A549 (cell line): Measurements from ENCODE around the gene AURKA. TPM values are rescaled to one million over a fixed set of nuclear protein-coding genes. Genes with fewer than 3 reads are reported as not detected.

Experiments
- ATAC-seq, 2 experiments: fragments of 200-7000 bp in 1 of 2; fragments of >200 bp in 1 of 2; cut with Nextera tagmentation in 1 of 2; cut with Tn5 transposase in 1 of 2; 3 replicates each; pipeline versions ENCODE4 v1.8.0 to v1.9.1; 2018 to 2020; ENCODE audit warnings: mild to moderate bottlenecking in 1 of 2, moderate library complexity in 1 of 2
- CTCF ChIA-PET: fragments of 300-600 bp; sonication (Branson Sonifier 250); formaldehyde crosslinking; extraction: SDS; loops from one replicate; lab custom pipeline; 2021; ENCODE audit warnings: antibody characterized with exemption, inconsistent platforms; lab: Yijun Ruan, JAX
- POLR2A ChIA-PET: fragments of 350-600 bp; formaldehyde crosslinking; extraction: SDS; loops from one replicate; lab custom pipeline; 2021; ENCODE audit warnings: antibody characterized with exemption, inconsistent platforms; lab: Yijun Ruan, JAX
- DNase-seq, 2 experiments: peaks; one replicate each; pipeline versions ENCODE4 v3.0.0 to v3.0.0-alpha.2; 2011 to 2016; ENCODE audit warnings: low read depth in 1 of 2, low spot score in 1 of 2
- FAIRE-seq: peaks from 2 replicates; lab custom pipeline; 2011; peaks lifted over from hg19 to GRCh38; lab: Jason Lieb, UNC
- H3K27ac ChIP-seq, 2 experiments: fragments of >200 bp; sonication (Bioruptor Twin); formaldehyde crosslinking; 3 replicates each; pipeline ENCODE4 v1.5.1; 2016 to 2017
- H3K4me1 ChIP-seq: fragments of >200 bp; sonication (Bioruptor Twin); formaldehyde crosslinking; 3 replicates; pipeline ENCODE4 v1.6.1; 2016
- H3K4me2 ChIP-seq: fragments of >200 bp; sonication (Bioruptor Twin); formaldehyde crosslinking; 3 replicates; pipeline ENCODE4 v1.6.1; 2016
- H3K4me3 ChIP-seq: fragments of >200 bp; sonication (Bioruptor Twin); formaldehyde crosslinking; 3 replicates; pipeline ENCODE4 v1.5.1; 2016
- H3K9me3 ChIP-seq: fragments of >200 bp; sonication (Bioruptor Twin); formaldehyde crosslinking; 3 replicates; pipeline ENCODE4 v1.6.1; 2016
- BHLHE40 ChIP-seq: IDR thresholded peaks from 2 replicates; pipeline ENCODE4 v1.6.1; 2012; ENCODE audit warnings: low read depth, low read length, inconsistent platforms
- CBX8 ChIP-seq: fragments of 200-600 bp; sonication (generic); IDR thresholded peaks from 2 replicates; pipeline ENCODE4 v1.6.1; 2016
- CEBPB ChIP-seq, 2 experiments: fragments of >200 bp in 1 of 2; sonication (Bioruptor Twin) in 1 of 2; formaldehyde crosslinking in 1 of 2; IDR thresholded peaks; 2 replicates each; pipeline ENCODE4 v1.6.1; 2012 to 2016
- CHD4 ChIP-seq: fragments of 200-600 bp; sonication (generic); IDR thresholded peaks from 2 replicates; pipeline ENCODE4 v1.6.1; 2016; ENCODE audit warnings: antibody characterized with exemption, mild to moderate bottlenecking, borderline replicate concordance
- EHF ChIP-seq: fragments of 250-450 bp; sonication (Bioruptor Pico); IDR thresholded peaks from 2 replicates; pipeline ENCODE4 v1.5.0; 2020; ENCODE audit warnings: mild to moderate bottlenecking
- EHMT2 ChIP-seq: fragments of 200-600 bp; sonication (generic); IDR thresholded peaks from 2 replicates; pipeline ENCODE4 v1.6.1; 2016; ENCODE audit warnings: antibody characterized with exemption, low read depth, mild to moderate bottlenecking, moderate library complexity
- EP300 ChIP-seq, 2 experiments: fragments of >200 bp; sonication (Bioruptor Twin); formaldehyde crosslinking; IDR thresholded peaks; 2 replicates in 1 of 2; 3 replicates in 1 of 2; pipeline ENCODE4 v1.6.1; 2016 to 2017
- ESRRA ChIP-seq: fragments of 150-350 bp; IDR thresholded peaks from 2 replicates; pipeline ENCODE4 v1.6.1; 2014; ENCODE audit warnings: mild to moderate bottlenecking, low read length, borderline replicate concordance
- FOSB ChIP-seq: fragments of 250-450 bp; sonication (Bioruptor Pico); IDR thresholded peaks from 2 replicates; pipeline ENCODE4 v1.5.0; 2020; ENCODE audit warnings: mild to moderate bottlenecking, moderate library complexity
- FOXS1 ChIP-seq: fragments of 250-450 bp; sonication (Bioruptor Pico); IDR thresholded peaks from 2 replicates; pipeline ENCODE4 v1.5.0; 2020; ENCODE audit warnings: mild to moderate bottlenecking, moderate library complexity
- HDAC2 ChIP-seq: fragments of 200-600 bp; sonication (generic); IDR thresholded peaks from 2 replicates; pipeline ENCODE4 v1.6.1; 2016
- JUNB ChIP-seq: fragments of >200 bp; sonication (Bioruptor Twin); formaldehyde crosslinking; IDR thresholded peaks from 2 replicates; pipeline ENCODE4 v1.6.1; 2016
- MYC ChIP-seq: IDR thresholded peaks from 2 replicates; pipeline ENCODE4 v1.6.1; 2012; ENCODE audit warnings: mild to moderate bottlenecking, inconsistent platforms, low read length, improper control_type of control experiment, borderline replicate concordance
- NR3C1 ChIP-seq: fragments of >200 bp; sonication (Bioruptor Twin); formaldehyde crosslinking; IDR thresholded peaks from 3 replicates; pipeline ENCODE4 v1.6.1; 2017
- PHF8 ChIP-seq: fragments of 200-600 bp; sonication (generic); IDR thresholded peaks from 2 replicates; pipeline ENCODE4 v1.6.1; 2016; ENCODE audit warnings: low read depth, mild to moderate bottlenecking, antibody characterized with exemption, moderate library complexity, borderline replicate concordance
- RAD21 ChIP-seq, 2 experiments: fragments of >200 bp in 1 of 2; sonication (Bioruptor Twin) in 1 of 2; formaldehyde crosslinking in 1 of 2; IDR thresholded peaks in 1 of 2; conservative IDR thresholded peaks in 1 of 2; 2 replicates in 1 of 2; 3 replicates in 1 of 2; pipeline ENCODE4 v1.6.1; 2012 to 2018; ENCODE audit warnings: inconsistent platforms in 1 of 2
- RNF2 ChIP-seq: fragments of 200-600 bp; sonication (generic); IDR thresholded peaks from 2 replicates; pipeline ENCODE4 v1.6.1; 2016; ENCODE audit warnings: low read depth, mild to moderate bottlenecking, antibody characterized with exemption, moderate library complexity, borderline replicate concordance
- WGBS: methylation state at CpG from one replicate; pipeline ENCODE4 v1.1.6; 2017; ENCODE audit errors: missing lambda C conversion rate; 5-methylcytosine and 5-hydroxymethylcytosine counted together
- polyA plus RNA-seq, 4 experiments: library from polyadenylated mRNA; depleted of rRNA in 3 of 4; stranded (reverse); fragments of >200 nt; fragmentation: RNase III in 1 of 4; extraction: RNeasy Plus Mini Kit Qiagen cat#74134 plus additional on column Dnase treatment in 1 of 4; gene quantifications; 2 replicates in 3 of 4; 3 replicates in 1 of 4; pipeline ENCODE4 v1.2.3, GENCODE V29; 2011 to 2017
- TF ChIP-seq, protein P1 (sequence below): fragments of >200 bp; sonication (Bioruptor Twin); formaldehyde crosslinking; IDR thresholded peaks from 2 replicates; pipeline ENCODE4 v1.6.1; 2016
- TF ChIP-seq, protein P2 (sequence below): IDR thresholded peaks from 2 replicates; pipeline ENCODE4 v1.6.1; 2012
- TF ChIP-seq, protein P3 (sequence below): fragments of >200 bp; sonication (Bioruptor Twin); formaldehyde crosslinking; IDR thresholded peaks from 3 replicates; pipeline ENCODE4 v1.5.1; 2016
- TF ChIP-seq, protein P4 (sequence below): fragments of 450-650 bp; IDR thresholded peaks from 2 replicates; pipeline ENCODE4 v1.6.1; 2014; ENCODE audit warnings: antibody characterized with exemption
- TF ChIP-seq, protein P5 (sequence below): fragments of 250-450 bp; sonication (Bioruptor Pico); IDR thresholded peaks from 2 replicates; pipeline ENCODE4 v1.5.0; 2021; ENCODE audit warnings: mild to moderate bottlenecking, moderate library complexity, borderline replicate concordance
- TF ChIP-seq, protein P6 (sequence below): fragments of 250-450 bp; sonication (Bioruptor Pico); IDR thresholded peaks from 2 replicates; pipeline ENCODE4 v1.5.0; 2020; ENCODE audit warnings: low read depth, mild to moderate bottlenecking, moderate library complexity

The AURKA gene
- polyA plus RNA-seq, 2 of the 4 experiments (the other 2 are of a cell fraction), result 117 to 123 TPM

DNA sequence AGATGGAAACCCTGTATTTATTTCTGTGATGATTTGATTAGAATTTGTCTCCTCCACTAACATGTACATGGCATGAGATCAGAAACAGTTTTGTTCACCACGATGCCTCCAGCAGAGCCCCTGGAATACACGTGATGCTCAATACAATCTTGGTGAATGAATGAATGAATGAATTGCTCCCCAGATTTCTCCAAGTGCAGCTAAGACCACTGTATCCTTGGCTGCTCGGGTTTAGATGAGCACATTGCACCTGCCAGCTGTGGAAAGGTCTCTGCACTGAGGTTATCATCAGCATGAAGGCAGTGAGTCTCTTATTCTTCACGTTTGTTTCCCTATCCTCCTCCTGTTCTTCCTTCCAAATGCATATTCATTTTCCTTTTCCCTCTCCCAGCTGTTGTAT, 37.9 kb upstream of the AURKA start:
- no peak for DNase-seq
- no peak for ATAC-seq
- Histone ChIP-seq H3K4me2 (no peak overlapping the region), H3K4me1 (no peaks in the 10 kb centered on the region), H3K27ac (no peak overlapping the region), H3K4me3 (no peak overlapping the region), H3K9me3 (no peaks in the 10 kb centered on the region)
- TF ChIP-seq HDAC2 (no peak), CEBPB (IDR thresholded peaks at IDR 0.05) (no peak), JUNB (no peak), RNF2 (no peak), MYC (no peak), BHLHE40 (no peak), FOXS1 (CRISPR knock-in tag) (no peak)
- TF ChIP-seq, protein P1, sequence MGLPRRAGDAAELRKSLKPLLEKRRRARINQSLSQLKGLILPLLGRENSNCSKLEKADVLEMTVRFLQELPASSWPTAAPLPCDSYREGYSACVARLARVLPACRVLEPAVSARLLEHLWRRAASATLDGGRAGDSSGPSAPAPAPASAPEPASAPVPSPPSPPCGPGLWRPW, result no peak
- TF ChIP-seq, protein P2, sequence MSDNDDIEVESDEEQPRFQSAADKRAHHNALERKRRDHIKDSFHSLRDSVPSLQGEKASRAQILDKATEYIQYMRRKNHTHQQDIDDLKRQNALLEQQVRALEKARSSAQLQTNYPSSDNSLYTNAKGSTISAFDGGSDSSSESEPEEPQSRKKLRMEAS, result no peak
- TF ChIP-seq, protein P3, sequence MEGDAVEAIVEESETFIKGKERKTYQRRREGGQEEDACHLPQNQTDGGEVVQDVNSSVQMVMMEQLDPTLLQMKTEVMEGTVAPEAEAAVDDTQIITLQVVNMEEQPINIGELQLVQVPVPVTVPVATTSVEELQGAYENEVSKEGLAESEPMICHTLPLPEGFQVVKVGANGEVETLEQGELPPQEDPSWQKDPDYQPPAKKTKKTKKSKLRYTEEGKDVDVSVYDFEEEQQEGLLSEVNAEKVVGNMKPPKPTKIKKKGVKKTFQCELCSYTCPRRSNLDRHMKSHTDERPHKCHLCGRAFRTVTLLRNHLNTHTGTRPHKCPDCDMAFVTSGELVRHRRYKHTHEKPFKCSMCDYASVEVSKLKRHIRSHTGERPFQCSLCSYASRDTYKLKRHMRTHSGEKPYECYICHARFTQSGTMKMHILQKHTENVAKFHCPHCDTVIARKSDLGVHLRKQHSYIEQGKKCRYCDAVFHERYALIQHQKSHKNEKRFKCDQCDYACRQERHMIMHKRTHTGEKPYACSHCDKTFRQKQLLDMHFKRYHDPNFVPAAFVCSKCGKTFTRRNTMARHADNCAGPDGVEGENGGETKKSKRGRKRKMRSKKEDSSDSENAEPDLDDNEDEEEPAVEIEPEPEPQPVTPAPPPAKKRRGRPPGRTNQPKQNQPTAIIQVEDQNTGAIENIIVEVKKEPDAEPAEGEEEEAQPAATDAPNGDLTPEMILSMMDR, result no peak
- TF ChIP-seq, protein P4, sequence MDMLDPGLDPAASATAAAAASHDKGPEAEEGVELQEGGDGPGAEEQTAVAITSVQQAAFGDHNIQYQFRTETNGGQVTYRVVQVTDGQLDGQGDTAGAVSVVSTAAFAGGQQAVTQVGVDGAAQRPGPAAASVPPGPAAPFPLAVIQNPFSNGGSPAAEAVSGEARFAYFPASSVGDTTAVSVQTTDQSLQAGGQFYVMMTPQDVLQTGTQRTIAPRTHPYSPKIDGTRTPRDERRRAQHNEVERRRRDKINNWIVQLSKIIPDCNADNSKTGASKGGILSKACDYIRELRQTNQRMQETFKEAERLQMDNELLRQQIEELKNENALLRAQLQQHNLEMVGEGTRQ, result no peak
- 33% methylated on average over 4 of the region's 4 CpGs for WGBS
- POLR2A ChIA-PET, result no interaction called here
- no peak for FAIRE-seq
- CTCF ChIA-PET, result interaction anchor here (1.0 kb wide), 2 partner anchors 10 to 121 kb away, joined by 3 read pairs; no protein-coding TSS in a partner anchor

DNA sequence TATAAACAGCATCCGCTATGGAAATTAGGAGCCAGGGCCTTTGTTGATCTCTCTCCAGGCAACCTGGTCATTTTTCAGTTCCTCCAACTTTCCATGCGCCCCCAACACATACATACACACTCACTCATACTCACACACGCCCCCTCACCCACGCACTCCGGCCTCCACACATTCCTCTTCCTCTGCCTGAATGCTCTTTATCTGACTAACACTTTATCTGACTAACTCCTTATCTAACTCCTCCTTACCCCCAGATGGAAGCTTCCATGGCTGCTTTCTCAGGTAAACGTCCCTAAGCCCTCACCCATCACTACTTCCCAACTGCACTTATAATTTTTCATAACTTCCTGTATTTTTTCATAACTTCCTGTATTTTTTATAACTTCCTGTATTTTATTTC, 37.5 kb upstream of the AURKA start:
- no peak for DNase-seq
- no peaks in the 10 kb centered on the region for H3K4me1 ChIP-seq
- ChIA-PET CTCF (interaction anchor here (1.0 kb wide), 2 partner anchors 10 to 121 kb away, joined by 3 read pairs; no protein-coding TSS in a partner anchor), POLR2A (no interaction called here)
- H3K4me2 ChIP-seq, result no peak overlapping the region
- no peaks in the 10 kb centered on the region for H3K9me3 ChIP-seq
- WGBS, result 82% methylated on average over 6 of the region's 6 CpGs
- no peak overlapping the region for H3K27ac ChIP-seq
- FAIRE-seq, result no peak
- TF ChIP-seq CHD4 (no peak), ESRRA (no peak), EHF (CRISPR knock-in tag) (no peak), NR3C1 (no peak), CBX8 (no peak), JUNB (no peak), FOSB (CRISPR knock-in tag) (no peak), FOXS1 (CRISPR knock-in tag) (no peak), EP300 (IDR thresholded peaks at IDR 0.05) (no peak), MYC (no peak), EHMT2 (no peak), RAD21 (conservative IDR thresholded peaks at IDR 0.05 in 1 of 2, IDR thresholded peaks at IDR 0.05 in 1 of 2) (no peak), PHF8 (no peak)
- TF ChIP-seq, protein P5, sequence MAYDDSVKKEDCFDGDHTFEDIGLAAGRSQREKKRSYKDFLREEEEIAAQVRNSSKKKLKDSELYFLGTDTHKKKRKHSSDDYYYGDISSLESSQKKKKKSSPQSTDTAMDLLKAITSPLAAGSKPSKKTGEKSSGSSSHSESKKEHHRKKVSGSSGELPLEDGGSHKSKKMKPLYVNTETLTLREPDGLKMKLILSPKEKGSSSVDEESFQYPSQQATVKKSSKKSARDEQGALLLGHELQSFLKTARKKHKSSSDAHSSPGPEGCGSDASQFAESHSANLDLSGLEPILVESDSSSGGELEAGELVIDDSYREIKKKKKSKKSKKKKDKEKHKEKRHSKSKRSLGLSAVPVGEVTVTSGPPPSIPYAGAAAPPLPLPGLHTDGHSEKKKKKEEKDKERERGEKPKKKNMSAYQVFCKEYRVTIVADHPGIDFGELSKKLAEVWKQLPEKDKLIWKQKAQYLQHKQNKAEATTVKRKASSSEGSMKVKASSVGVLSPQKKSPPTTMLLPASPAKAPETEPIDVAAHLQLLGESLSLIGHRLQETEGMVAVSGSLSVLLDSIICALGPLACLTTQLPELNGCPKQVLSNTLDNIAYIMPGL (CRISPR knock-in tag), result no peak
- TF ChIP-seq, protein P6, sequence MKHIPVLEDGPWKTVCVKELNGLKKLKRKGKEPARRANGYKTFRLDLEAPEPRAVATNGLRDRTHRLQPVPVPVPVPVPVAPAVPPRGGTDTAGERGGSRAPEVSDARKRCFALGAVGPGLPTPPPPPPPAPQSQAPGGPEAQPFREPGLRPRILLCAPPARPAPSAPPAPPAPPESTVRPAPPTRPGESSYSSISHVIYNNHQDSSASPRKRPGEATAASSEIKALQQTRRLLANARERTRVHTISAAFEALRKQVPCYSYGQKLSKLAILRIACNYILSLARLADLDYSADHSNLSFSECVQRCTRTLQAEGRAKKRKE, result no peak
- TF ChIP-seq, protein P1, result no peak
- H3K4me3 ChIP-seq, result no peak overlapping the region
- no peak for ATAC-seq
